22Rv1 (cell line): ENCODE results near the gene RHBDD1.

Experiments used
- CTCF ChIP-seq: fragments of 450-650 bp; IDR thresholded peaks from 2 replicates; pipeline ENCODE4 v1.5.1; 2017; ENCODE audit warnings: mild to moderate bottlenecking
- ZFX ChIP-seq: fragments of 450-650 bp; IDR thresholded peaks from 2 replicates; pipeline ENCODE4 v1.6.1; 2017; ENCODE audit warnings: antibody characterized with exemption, borderline replicate concordance

GRCh38 chr2:226831266-226831665 is 4.6 kb upstream of the RHBDD1 start:
- TF ChIP-seq CTCF, result no peak
- no peak for TF ChIP-seq ZFX
